Measurements from ENCODE around the gene SRBD1. TPM values are rescaled to one million over a fixed set of nuclear protein-coding genes. Genes with fewer than 3 reads are reported as not detected.

Gene SRBD1
- total RNA-seq, 1 donor from 2014 or later = 18.3 TPM

DNA sequence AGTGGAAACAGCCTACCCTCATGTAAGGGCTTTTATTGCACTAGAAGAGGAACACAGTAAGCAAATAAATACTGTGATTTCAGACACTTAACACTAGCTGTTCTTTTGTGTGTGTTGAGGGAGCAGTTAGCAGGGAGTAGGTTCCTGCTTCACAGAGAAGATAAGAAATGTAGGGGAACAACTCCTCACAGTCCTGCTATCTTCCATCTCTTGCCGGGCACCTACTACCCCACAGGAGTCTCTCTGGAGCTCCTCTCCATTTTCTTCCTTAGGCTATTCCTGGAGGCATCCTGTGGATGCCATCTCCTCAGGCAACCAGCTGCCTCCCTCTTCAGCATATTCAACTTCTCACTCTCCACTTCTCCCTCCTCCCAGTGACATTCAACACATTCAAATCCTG, 145.0 kb downstream of the SRBD1 start:
- Mint-ChIP-seq H3K4me3 (no peak overlapping the region), H3K9me3 (no peaks in the 10 kb centered on the region), H3K4me1 (ENCODE audit: low read depth) (no peaks in the 10 kb centered on the region), H3K27me3 (ENCODE audit: insufficient read depth) (no peaks in the 10 kb centered on the region), H3K27ac (no peak overlapping the region), H3K36me3 (ENCODE audit: low read depth) (no peaks in the 10 kb centered on the region)
- intact Hi-C loops (cut with micrococcal nuclease) = no loop called here
- DNase-seq (ENCODE audit: low spot score) = no peak

DNA sequence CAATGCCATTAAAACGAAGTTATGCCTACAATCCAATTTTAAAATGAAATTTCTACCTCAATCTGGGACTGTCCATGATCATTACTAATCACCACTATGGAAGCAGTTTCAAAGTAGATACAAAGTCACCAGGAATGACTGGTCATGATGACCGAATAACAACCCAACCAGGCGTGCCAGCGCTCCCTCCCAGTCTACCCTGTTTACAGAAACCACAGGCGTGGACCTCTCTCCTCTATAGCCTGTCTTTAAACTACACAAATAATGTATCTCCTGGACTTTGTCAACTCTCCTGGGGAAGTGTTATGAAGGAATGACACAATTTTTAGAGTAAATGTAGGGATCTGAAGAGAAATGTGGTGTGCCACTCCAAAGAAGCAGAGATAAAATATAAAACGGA, 150.2 kb downstream of the SRBD1 start:
- peaks cover 2% of the 10 kb centered on the region for H3K27me3 Mint-ChIP-seq (ENCODE audit: insufficient read depth)
- no peaks in the 10 kb centered on the region for H3K9me3 Mint-ChIP-seq
- intact Hi-C loops (cut with micrococcal nuclease) = no loop called here
- peaks cover 4% of the 10 kb centered on the region for H3K4me1 Mint-ChIP-seq (ENCODE audit: low read depth)
- H3K36me3 Mint-ChIP-seq (ENCODE audit: low read depth) = no peaks in the 10 kb centered on the region
- no peak overlapping the region for H3K4me3 Mint-ChIP-seq
- no peak overlapping the region for H3K27ac Mint-ChIP-seq
- DNase-seq (ENCODE audit: low spot score) = no peak

DNA sequence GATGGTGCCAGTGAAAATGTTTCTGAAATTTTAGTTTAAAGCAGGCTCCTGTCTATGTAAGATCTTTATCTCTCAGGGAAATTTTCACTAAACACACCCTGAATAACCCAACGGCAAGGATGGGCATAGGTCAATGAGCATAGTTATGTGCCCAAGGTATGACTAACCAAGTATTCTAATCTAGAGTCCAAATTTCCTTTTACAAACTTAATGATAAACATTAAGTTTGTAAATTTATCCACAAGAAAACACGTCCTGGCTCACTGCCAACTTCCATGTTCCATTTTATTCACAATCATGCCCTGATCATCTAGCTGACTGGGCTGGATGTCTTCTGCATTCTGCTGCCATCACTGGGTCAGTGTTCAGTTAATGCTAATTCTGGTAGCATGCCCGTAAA, 151.2 kb downstream of the SRBD1 start:
- Mint-ChIP-seq H3K4me3 (no peak overlapping the region), H3K27me3 (ENCODE audit: insufficient read depth) (peaks cover 2% of the 10 kb centered on the region), H3K4me1 (ENCODE audit: low read depth) (peaks cover 4% of the 10 kb centered on the region), H3K27ac (no peak overlapping the region), H3K36me3 (ENCODE audit: low read depth) (no peaks in the 10 kb centered on the region), H3K9me3 (no peaks in the 10 kb centered on the region)
- intact Hi-C loops (cut with micrococcal nuclease) = no loop called here
- no peak for DNase-seq (ENCODE audit: low spot score)

DNA sequence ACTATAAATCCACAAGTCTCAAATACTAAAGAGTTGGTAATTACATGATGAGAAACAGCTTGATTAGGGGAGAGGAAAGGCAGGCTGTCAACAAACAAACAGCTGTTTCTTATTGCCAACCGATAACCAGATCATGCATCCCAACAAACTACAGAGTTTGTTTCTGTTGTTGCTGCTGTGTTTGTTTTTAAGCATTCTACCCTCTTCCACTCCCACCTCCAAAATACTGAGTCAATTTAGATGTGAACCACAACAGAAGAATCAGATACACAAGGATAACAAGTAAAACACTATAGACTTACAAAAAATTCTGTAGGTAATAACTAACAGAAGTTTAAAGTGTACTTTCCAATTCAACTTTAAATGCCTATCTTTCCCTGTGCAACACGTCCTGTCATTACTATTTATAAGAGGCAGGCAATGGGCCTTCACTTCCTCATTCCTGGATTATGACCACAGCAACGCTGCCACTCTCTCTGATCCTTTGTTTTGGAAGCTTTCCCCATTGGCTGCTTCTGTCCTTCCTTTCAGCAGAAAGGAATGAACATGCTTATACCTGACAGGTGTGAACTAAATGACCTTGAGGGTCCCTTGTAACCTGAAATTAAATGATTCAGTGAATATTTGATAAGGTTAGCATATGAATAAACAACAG, 152.0 kb downstream of the SRBD1 start:
- H3K36me3 Mint-ChIP-seq (ENCODE audit: low read depth) = no peaks in the 10 kb centered on the region

DNA sequence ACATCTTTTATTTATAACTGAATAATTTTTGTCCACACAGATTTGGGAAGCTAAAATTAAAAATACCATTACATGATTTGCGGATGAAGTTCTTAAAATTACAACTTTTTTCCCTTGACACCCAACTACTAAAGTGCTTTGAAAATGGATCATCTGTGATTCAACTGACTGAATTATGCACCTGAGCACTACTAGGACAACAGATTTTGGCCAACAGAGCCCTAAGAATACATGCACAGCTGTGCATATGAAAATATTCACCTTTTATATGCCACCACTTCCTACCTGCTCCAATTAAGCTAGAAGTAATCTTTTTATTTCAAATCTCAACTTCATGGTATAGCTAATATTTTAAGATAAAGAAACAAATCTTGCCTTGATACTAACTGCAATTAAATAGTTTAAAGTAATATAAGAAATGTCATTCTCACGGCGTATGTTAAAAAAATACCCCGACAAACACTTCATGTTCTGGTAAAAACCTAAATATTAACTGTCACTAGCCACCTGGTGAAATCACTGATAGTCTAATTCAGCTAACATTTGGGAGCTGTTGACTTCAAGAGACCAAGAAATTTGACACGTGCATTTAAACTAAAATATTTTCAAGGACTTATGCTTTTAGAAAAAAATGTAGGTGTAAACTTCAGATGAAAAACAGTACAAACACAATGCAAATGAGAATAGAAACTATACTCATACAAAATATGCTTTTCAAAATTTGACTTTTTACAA, 153.7 kb downstream of the SRBD1 start:
- Mint-ChIP-seq H3K4me1 (ENCODE audit: low read depth) (peaks cover 4% of the 10 kb centered on the region), H3K4me3 (no peak overlapping the region), H3K27me3 (ENCODE audit: insufficient read depth) (peaks cover 2% of the 10 kb centered on the region), H3K9me3 (no peaks in the 10 kb centered on the region), H3K27ac (no peak overlapping the region), H3K36me3 (ENCODE audit: low read depth) (no peaks in the 10 kb centered on the region)
- DNase-seq (ENCODE audit: low spot score) = no peak
- intact Hi-C loops (cut with micrococcal nuclease) = no loop called here

More for the DNA sequence above, 152.0 kb downstream of the SRBD1 start:
- no peak for DNase-seq (ENCODE audit: low spot score)
- intact Hi-C loops (cut with micrococcal nuclease) = no loop called here
- Mint-ChIP-seq H3K4me3 (no peak overlapping the region), H3K4me1 (ENCODE audit: low read depth) (peaks cover 4% of the 10 kb centered on the region), H3K9me3 (no peaks in the 10 kb centered on the region), H3K27ac (no peak overlapping the region), H3K27me3 (ENCODE audit: insufficient read depth) (peaks cover 2% of the 10 kb centered on the region)

DNA sequence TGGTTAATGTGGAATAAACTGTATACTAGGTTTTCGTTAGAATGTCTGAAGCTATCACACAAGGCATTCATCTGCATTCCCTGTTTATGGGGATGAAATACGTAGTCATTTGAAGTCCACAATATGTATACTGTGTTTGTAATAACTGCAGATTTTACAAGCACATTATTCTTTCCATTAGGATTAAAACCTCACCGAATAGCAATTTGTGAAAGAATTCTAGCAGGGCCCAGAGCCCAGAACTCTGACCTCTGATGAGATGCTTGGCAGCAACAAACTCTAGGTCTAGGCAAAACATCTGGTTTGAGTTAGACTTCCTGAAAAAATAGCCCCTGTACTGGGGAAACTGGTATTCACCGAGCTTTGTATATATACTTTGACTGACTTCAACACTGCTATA, 158.2 kb downstream of the SRBD1 start:
- no peaks in the 10 kb centered on the region for H3K9me3 Mint-ChIP-seq
- H3K36me3 Mint-ChIP-seq (ENCODE audit: low read depth) = no peaks in the 10 kb centered on the region
- no peak overlapping the region for H3K4me3 Mint-ChIP-seq
- intact Hi-C loops (cut with micrococcal nuclease) = no loop called here
- H3K27ac Mint-ChIP-seq = no peak overlapping the region
- H3K27me3 Mint-ChIP-seq (ENCODE audit: insufficient read depth) = peaks cover 2% of the 10 kb centered on the region
- no peaks in the 10 kb centered on the region for H3K4me1 Mint-ChIP-seq (ENCODE audit: low read depth)
- DNase-seq (ENCODE audit: low spot score) = no peak

DNA sequence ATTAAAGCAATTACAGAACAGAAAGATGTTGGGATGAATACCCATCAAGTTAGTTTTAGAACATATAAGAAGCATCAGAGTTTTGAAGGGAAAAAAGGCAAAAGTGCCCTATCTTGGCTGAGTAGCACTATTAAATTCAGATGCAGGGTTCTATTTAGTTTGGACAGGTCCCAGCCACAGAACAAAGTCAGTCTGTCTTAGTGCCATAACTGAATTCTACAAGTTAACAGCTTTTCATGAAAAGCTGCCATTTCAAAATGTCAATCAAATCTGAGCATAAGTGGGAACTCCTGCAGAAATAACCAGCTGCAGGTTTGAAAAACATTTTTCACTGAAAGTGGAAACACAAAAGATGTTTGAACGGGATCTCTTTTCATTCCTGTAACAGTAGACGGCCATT, 160.4 kb downstream of the SRBD1 start:
- no peak overlapping the region for H3K27ac Mint-ChIP-seq
- no peak overlapping the region for H3K4me3 Mint-ChIP-seq
- intact Hi-C loops (cut with micrococcal nuclease) = no loop called here
- no peaks in the 10 kb centered on the region for H3K9me3 Mint-ChIP-seq
- H3K36me3 Mint-ChIP-seq (ENCODE audit: low read depth) = no peaks in the 10 kb centered on the region
- no peaks in the 10 kb centered on the region for H3K4me1 Mint-ChIP-seq (ENCODE audit: low read depth)
- no peak for DNase-seq (ENCODE audit: low spot score)
- H3K27me3 Mint-ChIP-seq (ENCODE audit: insufficient read depth) = no peaks in the 10 kb centered on the region

DNA sequence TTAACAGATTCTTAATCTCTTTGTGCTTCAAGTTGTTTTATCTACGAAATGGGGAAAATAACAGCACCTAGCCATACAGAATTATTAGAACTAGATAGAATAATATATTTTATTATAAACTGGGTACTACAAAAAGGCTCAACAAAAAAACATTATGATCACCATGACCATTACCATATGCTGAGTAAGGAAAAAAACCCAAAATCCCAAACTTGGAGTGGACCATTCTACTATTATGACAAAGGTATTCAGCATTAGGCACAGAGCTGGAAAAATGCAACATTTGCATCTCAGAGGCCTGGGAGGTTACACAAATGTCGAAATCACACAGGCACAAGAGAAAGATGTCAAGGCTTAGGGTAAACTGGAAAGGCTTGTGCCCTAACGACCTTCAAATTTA, 162.8 kb downstream of the SRBD1 start:
- Mint-ChIP-seq H3K4me3 (no peak overlapping the region), H3K4me1 (ENCODE audit: low read depth) (peaks cover 1% of the 10 kb centered on the region), H3K36me3 (ENCODE audit: low read depth) (no peaks in the 10 kb centered on the region), H3K27me3 (ENCODE audit: insufficient read depth) (no peaks in the 10 kb centered on the region), H3K27ac (no peak overlapping the region), H3K9me3 (no peaks in the 10 kb centered on the region)
- intact Hi-C loops (cut with micrococcal nuclease) = no loop called here
- no peak for DNase-seq (ENCODE audit: low spot score)

DNA sequence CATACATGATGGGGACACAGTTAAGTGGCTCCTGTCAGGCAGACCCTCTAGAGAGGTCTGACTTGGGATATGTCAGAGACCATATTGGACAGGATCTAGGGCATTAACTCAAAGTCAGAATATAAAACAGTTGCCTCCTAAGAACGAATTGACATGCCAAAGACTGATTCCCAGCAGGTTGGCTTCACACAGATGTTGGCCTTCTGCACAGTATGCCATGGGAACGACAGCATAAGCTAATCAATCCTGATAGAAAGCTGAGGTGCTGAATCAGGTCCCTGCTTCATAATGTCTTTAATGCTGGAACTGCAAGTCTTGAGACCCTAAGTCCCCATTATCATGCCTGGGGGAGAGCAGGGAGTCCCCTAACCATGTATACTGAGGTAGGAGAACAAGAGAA, 165.1 kb downstream of the SRBD1 start:
- Mint-ChIP-seq H3K4me1 (ENCODE audit: low read depth) (peaks cover 6% of the 10 kb centered on the region), H3K9me3 (no peaks in the 10 kb centered on the region), H3K27me3 (ENCODE audit: insufficient read depth) (no peaks in the 10 kb centered on the region), H3K27ac (no peak overlapping the region), H3K36me3 (ENCODE audit: low read depth) (no peaks in the 10 kb centered on the region), H3K4me3 (no peak overlapping the region)
- intact Hi-C loops (cut with micrococcal nuclease) = no loop called here
- no peak for DNase-seq (ENCODE audit: low spot score)

DNA sequence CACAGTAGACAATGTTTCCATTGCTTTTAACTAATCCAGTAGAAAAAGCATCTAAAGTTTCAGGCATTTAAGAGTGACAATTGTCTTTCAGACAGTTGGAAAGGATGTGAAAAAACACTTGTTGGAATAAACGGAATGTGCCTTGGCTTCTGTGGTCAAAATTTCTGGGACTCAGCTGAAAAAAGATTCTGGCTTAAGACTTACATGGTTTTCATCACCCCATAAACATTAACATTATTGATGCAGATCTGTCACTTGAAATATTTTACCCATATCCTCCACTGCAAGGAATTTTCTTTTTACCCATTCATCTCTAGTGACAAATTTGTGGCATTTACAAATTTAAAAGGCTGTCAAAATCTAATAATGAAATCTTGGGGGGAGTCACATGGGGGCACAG, 166.0 kb downstream of the SRBD1 start:
- H3K4me3 Mint-ChIP-seq = no peak overlapping the region
- H3K27ac Mint-ChIP-seq = no peak overlapping the region
- peaks cover 6% of the 10 kb centered on the region for H3K4me1 Mint-ChIP-seq (ENCODE audit: low read depth)
- no peak for DNase-seq (ENCODE audit: low spot score)
- no peaks in the 10 kb centered on the region for H3K27me3 Mint-ChIP-seq (ENCODE audit: insufficient read depth)
- no peaks in the 10 kb centered on the region for H3K36me3 Mint-ChIP-seq (ENCODE audit: low read depth)
- intact Hi-C loops (cut with micrococcal nuclease) = no loop called here
- no peaks in the 10 kb centered on the region for H3K9me3 Mint-ChIP-seq

DNA sequence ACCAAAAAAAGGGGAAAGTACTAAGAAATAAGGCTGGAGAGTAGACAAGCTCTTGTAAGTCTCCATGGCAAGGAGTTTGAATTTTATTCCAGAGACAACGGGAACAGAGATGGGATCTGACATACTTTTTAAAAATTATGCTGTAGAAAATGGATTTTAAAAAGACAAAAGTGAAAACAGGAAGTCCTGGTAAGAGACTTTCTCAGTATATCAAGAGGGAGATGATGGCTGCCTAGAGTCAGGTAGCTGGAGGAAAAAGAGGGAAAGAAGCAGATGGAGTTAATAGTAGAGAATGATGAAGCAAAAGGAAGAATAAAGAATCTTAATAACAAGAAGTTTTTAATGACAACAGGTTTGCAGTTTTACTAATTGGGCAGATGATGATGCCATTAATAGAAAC, 168.1 kb downstream of the SRBD1 start:
- peaks cover 6% of the 10 kb centered on the region for H3K4me1 Mint-ChIP-seq (ENCODE audit: low read depth)
- no peaks in the 10 kb centered on the region for H3K36me3 Mint-ChIP-seq (ENCODE audit: low read depth)
- no peak overlapping the region for H3K27ac Mint-ChIP-seq
- no peak for DNase-seq (ENCODE audit: low spot score)
- H3K4me3 Mint-ChIP-seq = no peak overlapping the region
- intact Hi-C loops (cut with micrococcal nuclease) = no loop called here
- H3K9me3 Mint-ChIP-seq = no peaks in the 10 kb centered on the region
- H3K27me3 Mint-ChIP-seq (ENCODE audit: insufficient read depth) = no peaks in the 10 kb centered on the region

DNA sequence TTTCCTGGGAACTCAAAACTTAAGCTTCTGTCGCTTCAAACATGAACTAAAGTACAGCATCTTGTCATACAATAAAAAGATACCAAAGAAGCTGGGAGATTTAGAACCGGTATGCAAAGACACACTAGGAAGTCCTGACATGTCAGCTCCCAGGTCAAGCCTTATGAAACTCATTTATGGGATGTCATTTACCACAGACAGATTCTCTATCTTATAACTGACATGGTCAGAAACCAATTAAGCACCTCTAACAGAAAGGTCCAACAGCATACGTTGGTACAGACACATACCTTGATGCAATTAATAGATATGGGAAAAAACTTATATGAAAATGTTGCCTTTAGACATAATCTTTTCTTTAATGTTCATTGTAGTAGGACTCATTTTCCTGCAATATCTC, 169.0 kb downstream of the SRBD1 start:
- Mint-ChIP-seq H3K9me3 (no peaks in the 10 kb centered on the region), H3K27ac (no peak overlapping the region), H3K4me3 (no peak overlapping the region), H3K27me3 (ENCODE audit: insufficient read depth) (no peaks in the 10 kb centered on the region), H3K36me3 (ENCODE audit: low read depth) (no peaks in the 10 kb centered on the region), H3K4me1 (ENCODE audit: low read depth) (peaks cover 6% of the 10 kb centered on the region)
- DNase-seq (ENCODE audit: low spot score) = no peak
- intact Hi-C loops (cut with micrococcal nuclease) = no loop called here

DNA sequence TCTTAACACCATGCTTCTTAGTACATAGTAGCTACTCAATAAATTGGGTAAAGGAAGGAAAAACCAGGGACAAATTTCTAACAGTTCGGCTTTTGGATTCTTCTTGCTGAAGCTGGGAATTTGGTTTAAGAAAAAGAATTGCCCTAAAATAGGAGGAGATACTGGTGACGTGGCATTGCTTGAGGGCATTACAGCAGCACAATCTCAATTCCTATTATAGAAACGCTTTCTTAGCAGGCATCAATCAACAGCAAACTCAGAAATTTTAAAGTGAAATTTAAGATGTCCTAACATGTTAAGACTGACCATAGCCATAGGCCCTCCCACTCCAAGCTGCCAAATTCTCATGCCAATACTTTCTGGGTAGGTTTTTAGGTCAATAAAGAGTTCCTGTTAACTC, 169.5 kb downstream of the SRBD1 start:
- Mint-ChIP-seq H3K27me3 (ENCODE audit: insufficient read depth) (no peaks in the 10 kb centered on the region), H3K27ac (no peak overlapping the region), H3K36me3 (ENCODE audit: low read depth) (no peaks in the 10 kb centered on the region), H3K4me3 (no peak overlapping the region), H3K9me3 (no peaks in the 10 kb centered on the region), H3K4me1 (ENCODE audit: low read depth) (peaks cover 6% of the 10 kb centered on the region)
- intact Hi-C loops (cut with micrococcal nuclease) = no loop called here
- DNase-seq (ENCODE audit: low spot score) = no peak

Measured in activated T-helper 1 cell treated with anti-CD3 and anti-CD28 coated beads, Interleukin-12 subunit alpha, Interleukin-12 subunit beta, Interleukin-2, Interleukin-4 antibody, amounts not matched to agents 30 ng/mL and 10 ng/mL and 1 ng/mL, durations not matched to agents 14 hours and 24 hours and 36 hours (primary cell).